CD4-positive, alpha-beta memory T cell (primary cell): Measurements from ENCODE around the gene SHISA7. TPM values are rescaled to one million over a fixed set of nuclear protein-coding genes. Genes with fewer than 3 reads are reported as not detected.

Experiments used
- CTCF ChIA-PET: fragments of 350-600 bp; sonication (Branson Sonifier 250); formaldehyde crosslinking; loops from one replicate; lab custom pipeline; 2021; ENCODE audit warnings: inconsistent platforms; ENCODE audit not compliant: partially characterized antibody; lab: Charles Lee
- POLR2A ChIA-PET: fragments of 350-600 bp; sonication (Branson Sonifier 250); formaldehyde crosslinking; loops from one replicate; lab custom pipeline; 2021; ENCODE audit not compliant: partially characterized antibody; lab: Charles Lee
- DNase-seq, 5 donors: peaks; one replicate each; pipeline versions ENCODE4 v3.0.0 to v3.0.0-alpha.2; 2020 to 2022; ENCODE audit warnings: mixed read lengths in 1 of 5
- H3K27ac ChIP-seq: one replicate; pipeline ENCODE4 v1.7.0; 2013; ENCODE audit warnings: low read depth, low read length
- H3K27me3 ChIP-seq: 2 replicates; pipeline ENCODE4 v1.7.0; 2013; ENCODE audit warnings: mild to moderate bottlenecking, low read length, moderate library complexity; ENCODE audit not compliant: insufficient read depth
- H3K36me3 ChIP-seq: 2 replicates; pipeline ENCODE4 v1.7.0; 2013; ENCODE audit warnings: mild to moderate bottlenecking, low read length, moderate library complexity; ENCODE audit not compliant: insufficient read depth
- H3K4me1 ChIP-seq: 2 replicates; pipeline ENCODE4 v1.7.0; 2013; ENCODE audit warnings: mild to moderate bottlenecking, low read length, moderate library complexity; ENCODE audit not compliant: insufficient read depth
- H3K4me3 ChIP-seq, 2 donors: one replicate each; pipeline ENCODE4 v1.7.0; 2013; ENCODE audit warnings: low read length in 2 of 2, mild to moderate bottlenecking in 1 of 2
- H3K9me3 ChIP-seq, 2 donors: one replicate each; pipeline ENCODE4 v1.7.0; 2013; ENCODE audit warnings: low read length in 2 of 2, control low read depth in 1 of 2; ENCODE audit not compliant: control insufficient read depth in 1 of 2
- H3K27ac Mint-ChIP-seq, 7 donors: one replicate each; pipeline ENCODE4 v1.8.0; 2020 to 2021; ENCODE audit warnings: mixed read lengths in 7 of 7, mild to moderate bottlenecking in 6 of 7, inconsistent platforms in 3 of 7, moderate library complexity in 3 of 7
- H3K27me3 Mint-ChIP-seq, 2 donors: one replicate each; pipeline ENCODE4 v1.8.0; 2020 to 2021; ENCODE audit warnings: mixed read lengths in 2 of 2
- H3K36me3 Mint-ChIP-seq, 2 donors: one replicate each; pipeline ENCODE4 v1.8.0; 2020 to 2021; ENCODE audit warnings: mixed read lengths in 2 of 2, inconsistent platforms in 1 of 2, mild to moderate bottlenecking in 1 of 2
- H3K4me1 Mint-ChIP-seq, 4 donors: one replicate each; pipeline ENCODE4 v1.8.0; 2020 to 2021; ENCODE audit warnings: mixed read lengths in 4 of 4, mild to moderate bottlenecking in 1 of 4
- H3K4me3 Mint-ChIP-seq, 8 donors: one replicate each; pipeline ENCODE4 v1.8.0; 2020 to 2021; ENCODE audit warnings: mixed read lengths in 8 of 8, mild to moderate bottlenecking in 7 of 8, moderate library complexity in 6 of 8, inconsistent platforms in 3 of 8
- H3K9me3 Mint-ChIP-seq, 8 donors: one replicate each; pipeline ENCODE4 v1.8.0; 2020 to 2021; ENCODE audit warnings: mixed read lengths in 8 of 8, mild to moderate bottlenecking in 5 of 8, inconsistent platforms in 3 of 8, moderate library complexity in 1 of 8
- intact Hi-C: fragments of 100-400 bp; cut with micrococcal nuclease; formaldehyde crosslinking; loops from one replicate; pipeline ENCODE4 v1.15.1; 2023
- polyA plus RNA-seq, 2 donors: library from polyadenylated mRNA; unstranded; fragments of 300-500 nt; fragmentation: Illumina TruSeq; gene quantifications; one replicate each; pipeline ENCODE4 v1.2.3, GENCODE V29; 2021
- total RNA-seq, 2 experiments: library from RNA; stranded (reverse); gene quantifications; one replicate each; pipeline ENCODE4 v1.2.3, GENCODE V29; 2021

The SHISA7 gene
- total and polyA plus RNA-seq, 4 experiments from 2014 or later = not detected

DNA sequence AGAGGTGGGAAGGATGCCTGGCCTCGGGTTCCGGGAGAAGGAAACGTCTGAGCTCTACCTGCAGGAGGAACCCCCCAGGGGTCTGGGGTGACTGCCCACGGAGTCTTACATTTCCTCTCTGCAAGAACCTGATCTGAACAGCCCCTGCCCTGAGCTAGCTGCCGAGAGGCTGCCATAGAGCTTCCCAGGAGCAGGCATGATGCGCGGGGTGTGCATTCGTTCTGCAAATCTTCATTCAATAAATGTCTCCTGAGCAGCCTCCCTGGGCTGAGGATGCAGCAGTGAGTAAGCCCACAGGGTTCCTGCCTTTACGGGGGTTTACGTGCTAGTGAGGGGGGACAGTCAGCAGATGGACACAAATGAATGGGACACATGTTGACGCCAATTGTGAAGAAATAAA is 1.5 kb upstream of the SHISA7 start:
- Mint-ChIP-seq H3K9me3 (peaks cover 0 to 2% (median 0%) of the 10 kb centered on the region in 8 donors), H3K27ac (peak overlapping the region in 1 of 7 donors; percentile 60), H3K4me3 (no peak overlapping the region), H3K4me1 (peaks cover 16 to 30% (median 22%) of the 10 kb centered on the region in 4 donors), H3K36me3 (no peaks in the 10 kb centered on the region), H3K27me3 (peaks cover 37 to 41% of the 10 kb centered on the region in 2 donors)
- no peaks in the 10 kb centered on the region for H3K36me3 ChIP-seq
- ChIA-PET CTCF (interaction anchor here (1.3 kb wide), 1 partner anchor 9 kb away, joined by 4 read pairs; no protein-coding TSS in a partner anchor), POLR2A (interaction anchor here (0.7 kb wide), 1 partner anchor 152 kb away, joined by 3 read pairs; no protein-coding TSS in a partner anchor)
- H3K27me3 ChIP-seq = peaks cover 39% of the 10 kb centered on the region
- H3K27ac ChIP-seq = no peak overlapping the region
- no peaks in the 10 kb centered on the region for H3K9me3 ChIP-seq
- DNase-seq = no peak
- H3K4me3 ChIP-seq = no peak overlapping the region
- H3K4me1 ChIP-seq = peaks cover 20% of the 10 kb centered on the region
- intact Hi-C loops = no loop called here

DNA sequence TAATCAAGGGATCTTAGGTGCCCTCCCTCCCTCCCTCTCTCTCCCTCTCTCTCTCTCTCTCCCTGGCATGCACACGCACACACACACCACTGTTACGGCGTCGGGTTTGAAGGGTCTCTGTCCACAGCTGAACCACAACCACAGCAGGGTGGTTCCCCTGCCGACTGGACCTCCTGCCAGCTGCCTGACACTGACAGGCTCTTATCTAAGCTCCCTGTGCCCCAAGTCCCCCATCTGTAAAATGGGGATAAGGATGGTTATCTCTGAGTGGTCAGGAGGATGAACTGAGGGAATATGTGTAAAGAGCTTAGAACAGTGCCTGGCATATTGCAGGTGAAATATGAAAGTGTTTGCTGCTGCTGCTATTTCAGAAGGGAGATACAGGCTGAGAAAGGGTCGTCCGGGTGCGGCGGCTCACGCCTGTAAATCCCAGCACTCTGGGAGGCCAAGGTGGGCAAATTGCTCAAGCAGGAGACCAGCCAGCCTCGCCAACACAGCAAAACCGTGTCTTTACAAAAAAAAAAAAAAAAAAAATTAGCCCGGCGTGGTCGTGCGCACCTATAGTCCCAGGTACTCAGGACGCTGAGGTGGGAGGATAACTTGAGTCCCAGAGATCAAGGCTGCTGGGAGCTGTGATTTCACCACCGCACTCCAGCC is 852 bp upstream of the SHISA7 start:
- Histone ChIP-seq H3K4me1 (peaks cover 20% of the 10 kb centered on the region), H3K27ac (no peak overlapping the region), H3K27me3 (peaks cover 45% of the 10 kb centered on the region), H3K36me3 (no peaks in the 10 kb centered on the region), H3K4me3 (no peak overlapping the region), H3K9me3 (no peaks in the 10 kb centered on the region)
- Mint-ChIP-seq H3K9me3 (peaks cover 0 to 2% (median 0%) of the 10 kb centered on the region in 8 donors), H3K4me1 (peaks cover 16 to 30% (median 22%) of the 10 kb centered on the region in 4 donors), H3K27ac (no peak overlapping the region), H3K27me3 (peaks cover 44 to 48% of the 10 kb centered on the region in 2 donors), H3K4me3 (peak overlapping the region in 1 of 8 donors; percentile 61), H3K36me3 (peaks cover 0 to 4% of the 10 kb centered on the region in 2 donors)
- ChIA-PET CTCF (interaction anchor here (1.3 kb wide), 1 partner anchor 10 kb away, joined by 4 read pairs; no protein-coding TSS in a partner anchor), POLR2A (interaction anchor here (0.6 to 0.7 kb wide), 2 partner anchors 9 to 151 kb away, joined by 3 read pairs; no protein-coding TSS in a partner anchor)
- DNase-seq = no peak
- intact Hi-C loops = no loop called here

- no peak overlapping the region for H3K27ac ChIP-seq
- ChIA-PET CTCF (interaction anchor here (1.2 kb wide), 1 partner anchor 61 kb away, joined by 3 read pairs; no protein-coding TSS in a partner anchor), POLR2A (interaction anchor here (0.6 kb wide), 1 partner anchor 275 kb away, joined by 3 read pairs; no protein-coding TSS in a partner anchor)
- DNase-seq = no peak
- H3K4me3 Mint-ChIP-seq = peak overlapping the region in 3 of 8 donors; percentile 26 to 66 (median 63)
- peaks cover 20% of the 10 kb centered on the region for H3K4me1 ChIP-seq
- H3K27me3 Mint-ChIP-seq = peaks cover 48 to 54% of the 10 kb centered on the region in 2 donors
- no peaks in the 10 kb centered on the region for H3K36me3 ChIP-seq
- peaks cover 16 to 30% (median 22%) of the 10 kb centered on the region in 4 donors for H3K4me1 Mint-ChIP-seq
- H3K4me3 ChIP-seq = no peak overlapping the region
- peaks cover 54% of the 10 kb centered on the region for H3K27me3 ChIP-seq
- H3K27ac Mint-ChIP-seq = no peak overlapping the region
- intact Hi-C loops = no loop called here
- H3K36me3 Mint-ChIP-seq = peaks cover 0 to 6% of the 10 kb centered on the region in 2 donors
- no peaks in the 10 kb centered on the region for H3K9me3 ChIP-seq
- H3K9me3 Mint-ChIP-seq = peaks cover 0 to 2% (median 0%) of the 10 kb centered on the region in 8 donors
These were observed 633 bp downstream of the SHISA7 start for GRCh38 chr19:55442372-55442961.

GRCh38 chr19:55441692-55442321 is 1.3 kb downstream of the SHISA7 start:
- peak overlapping the region in 2 of 7 donors; percentile 3 to 19 for H3K27ac Mint-ChIP-seq
- Histone ChIP-seq H3K27me3 (peaks cover 54% of the 10 kb centered on the region), H3K4me3 (no peak overlapping the region), H3K4me1 (peaks cover 20% of the 10 kb centered on the region), H3K36me3 (no peaks in the 10 kb centered on the region), H3K27ac (no peak overlapping the region), H3K9me3 (no peaks in the 10 kb centered on the region)
- peaks cover 0 to 6% of the 10 kb centered on the region in 2 donors for H3K36me3 Mint-ChIP-seq
- CTCF ChIA-PET = interaction anchor here (1.2 kb wide), 1 partner anchor 62 kb away, joined by 3 read pairs; no protein-coding TSS in a partner anchor
- intact Hi-C loops = no loop called here
- H3K4me1 Mint-ChIP-seq = peaks cover 16 to 30% (median 22%) of the 10 kb centered on the region in 4 donors
- peaks cover 0 to 2% (median 0%) of the 10 kb centered on the region in 8 donors for H3K9me3 Mint-ChIP-seq
- H3K27me3 Mint-ChIP-seq = peaks cover 53 to 61% of the 10 kb centered on the region in 2 donors
- no peak for DNase-seq
- H3K4me3 Mint-ChIP-seq = peak overlapping the region in 7 of 8 donors; percentile 35 to 78 (median 44)
- POLR2A ChIA-PET = interaction anchor here (0.6 kb wide), 1 partner anchor 275 kb away, joined by 3 read pairs; no protein-coding TSS in a partner anchor

- Mint-ChIP-seq H3K27me3 (peaks cover 57 to 63% of the 10 kb centered on the region in 2 donors), H3K27ac (peak overlapping the region in 3 of 7 donors; percentile 3 to 19 (median 10)), H3K36me3 (peaks cover 0 to 6% of the 10 kb centered on the region in 2 donors), H3K9me3 (peaks cover 0 to 2% (median 0%) of the 10 kb centered on the region in 8 donors), H3K4me3 (peak overlapping the region; percentile 22 to 78 (median 43)), H3K4me1 (peaks cover 16 to 30% (median 22%) of the 10 kb centered on the region in 4 donors)
- ChIA-PET POLR2A (no interaction called here), CTCF (interaction anchor here (1.2 kb wide), 1 partner anchor 62 kb away, joined by 3 read pairs; no protein-coding TSS in a partner anchor)
- H3K27me3 ChIP-seq = peaks cover 54% of the 10 kb centered on the region
- no peak for DNase-seq
- H3K27ac ChIP-seq = no peak overlapping the region
- H3K36me3 ChIP-seq = no peaks in the 10 kb centered on the region
- no peaks in the 10 kb centered on the region for H3K9me3 ChIP-seq
- intact Hi-C loops = no loop called here
- H3K4me3 ChIP-seq = no peak overlapping the region
- H3K4me1 ChIP-seq = peaks cover 20% of the 10 kb centered on the region
These were observed 1.8 kb downstream of the SHISA7 start for GRCh38 chr19:55441319-55441691.

DNA sequence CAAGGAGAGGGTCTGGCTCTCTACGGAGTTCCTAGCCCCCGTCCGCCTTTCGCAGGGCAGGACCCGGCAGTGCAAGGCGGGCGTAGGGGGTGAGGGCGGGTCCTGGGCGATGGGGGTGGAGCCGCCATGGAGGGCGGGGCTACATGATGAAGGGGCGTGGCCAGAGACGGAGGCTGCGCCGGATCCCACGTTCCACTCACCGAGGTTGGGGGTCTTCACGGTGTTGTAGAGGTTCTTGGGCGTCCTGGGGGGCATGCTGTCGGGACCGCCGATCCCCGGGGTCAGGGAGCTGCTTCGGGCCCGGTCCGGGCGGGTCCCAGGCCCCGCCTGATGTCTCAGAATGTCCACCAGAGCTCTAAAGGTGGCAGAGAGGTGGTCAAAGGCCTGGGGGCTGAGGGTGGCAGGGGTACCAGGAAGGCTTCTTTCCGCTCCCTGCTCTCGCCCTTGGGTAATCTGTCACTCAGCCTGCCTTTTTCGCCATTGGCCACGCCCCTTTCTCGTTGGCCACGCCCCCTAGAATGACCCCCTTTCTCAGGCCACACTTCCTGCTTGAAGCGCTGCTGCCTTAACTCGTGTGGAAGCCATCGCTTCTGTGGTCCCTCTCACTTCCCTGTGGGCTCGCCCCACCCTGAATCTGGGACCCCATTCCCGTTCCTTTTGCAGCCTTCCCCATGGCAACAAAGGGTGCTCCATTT is 2.5 kb downstream of the SHISA7 start:
- DNase-seq = no peak
- Mint-ChIP-seq H3K9me3 (peaks cover 0 to 2% (median 0%) of the 10 kb centered on the region in 8 donors), H3K27me3 (peaks cover 54 to 60% of the 10 kb centered on the region in 2 donors), H3K27ac (no peak overlapping the region), H3K36me3 (peaks cover 0 to 6% of the 10 kb centered on the region in 2 donors), H3K4me3 (peak overlapping the region in 4 of 8 donors; percentile 5 to 78 (median 43)), H3K4me1 (peaks cover 16 to 30% (median 21%) of the 10 kb centered on the region in 4 donors)
- Histone ChIP-seq H3K9me3 (no peaks in the 10 kb centered on the region), H3K4me1 (peaks cover 20% of the 10 kb centered on the region), H3K27ac (no peak overlapping the region), H3K27me3 (peaks cover 54% of the 10 kb centered on the region), H3K36me3 (no peaks in the 10 kb centered on the region), H3K4me3 (no peak overlapping the region)
- POLR2A ChIA-PET = no interaction called here
- CTCF ChIA-PET = no interaction called here
- intact Hi-C loops = no loop called here
